Stimulated activated CD8-positive, alpha-beta memory T cell treated with anti-CD3 and anti-CD28 coated beads, Interleukin-4, amount 100 ng/mL, for 4 hours (primary cell): ENCODE results near the gene ARHGEF5.

ENCODE experiments used
- DNase-seq, 2 donors: peaks; one replicate each; pipeline ENCODE4 v3.0.0-alpha.2; 2020; ENCODE audit warnings: low read depth in 2 of 2, low spot score in 1 of 2

ARHGEF5 gene

GRCh38 chr7:144379776-144380384 lies 24.7 kb downstream of the ARHGEF5 start:
- DNase-seq = no peak

GRCh38 chr7:144384071-144384470 lies 28.9 kb downstream of the ARHGEF5 start:
- no peak for DNase-seq

- DNase-seq = no peak
Measured at GRCh38 chr7:144384555-144385245, 29.5 kb downstream of the ARHGEF5 start.

- DNase-seq = no peak
Measured at GRCh38 chr7:144386741-144387140, 31.5 kb downstream of the ARHGEF5 start.

GRCh38 chr7:144388950-144389349 lies 33.7 kb downstream of the ARHGEF5 start:
- DNase-seq = no peak

GRCh38 chr7:144390481-144390880 lies 35.3 kb downstream of the ARHGEF5 start:
- DNase-seq = no peak

- DNase-seq = no peak
Measured at GRCh38 chr7:144391014-144391413, 35.8 kb downstream of the ARHGEF5 start.

GRCh38 chr7:144391823-144392255 lies 36.6 kb downstream of the ARHGEF5 start:
- no peak for DNase-seq

- DNase-seq = no peak
Measured at GRCh38 chr7:144397086-144397485, 41.9 kb downstream of the ARHGEF5 start.

GRCh38 chr7:144398291-144398690 lies 43.1 kb downstream of the ARHGEF5 start:
- no peak for DNase-seq

- no peak for DNase-seq
Measured at GRCh38 chr7:144398911-144399310, 43.7 kb downstream of the ARHGEF5 start.

- no peak for DNase-seq
Measured at GRCh38 chr7:144399946-144400345, 44.7 kb downstream of the ARHGEF5 start.

- DNase-seq = no peak
Measured at GRCh38 chr7:144401490-144401889, 46.3 kb downstream of the ARHGEF5 start.

GRCh38 chr7:144403102-144403501 lies 47.9 kb downstream of the ARHGEF5 start:
- no peak for DNase-seq

GRCh38 chr7:144403649-144404061 lies 48.5 kb downstream of the ARHGEF5 start, which contains the start of gene NOBOX:
NOBOX (minus strand) TSS chr7:144403693.
- no peak for DNase-seq

GRCh38 chr7:144404946-144405345 lies 49.7 kb downstream of the ARHGEF5 start:
- no peak for DNase-seq

- DNase-seq = no peak
Measured at GRCh38 chr7:144407266-144407931, 52.2 kb downstream of the ARHGEF5 start.

GRCh38 chr7:144408121-144408520 lies 52.9 kb downstream of the ARHGEF5 start:
- no peak for DNase-seq

GRCh38 chr7:144410441-144410840 lies 55.2 kb downstream of the ARHGEF5 start:
- DNase-seq = no peak

- DNase-seq = no peak
Measured at GRCh38 chr7:144414815-144415214, 59.6 kb downstream of the ARHGEF5 start.

GRCh38 chr7:144415858-144416257 lies 60.7 kb downstream of the ARHGEF5 start:
- no peak for DNase-seq

GRCh38 chr7:144416341-144416740 lies 61.1 kb downstream of the ARHGEF5 start:
- DNase-seq = no peak
